Stimulated activated naive CD4-positive, alpha-beta T cell (primary cell): ENCODE results near the gene SET.

ENCODE experiments used
- DNase-seq, 6 experiments: peaks; one replicate each; lab custom pipeline; 2025; lab: John Stamatoyannopoulos, UW

The SET gene

DNA sequence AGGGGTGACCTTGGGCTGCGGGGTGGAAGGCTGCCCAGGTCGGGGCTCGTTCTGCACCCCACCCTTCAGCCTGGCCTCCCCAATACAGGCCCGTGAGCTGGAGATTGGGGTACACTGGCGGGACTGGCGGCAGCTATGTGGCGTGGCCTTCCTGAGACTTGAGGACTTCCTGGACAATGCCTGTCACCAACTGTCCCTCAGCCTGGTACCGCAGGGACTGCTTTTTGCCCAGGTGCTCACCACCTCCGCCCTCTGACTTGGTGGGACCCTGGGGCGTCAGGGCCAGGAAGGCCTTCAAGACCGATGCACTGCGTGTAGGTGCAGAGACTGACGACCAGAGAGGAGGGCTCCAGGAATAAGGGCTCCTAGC, 24.4 kb downstream of the SET start:
- DNase-seq = no peak

DNA sequence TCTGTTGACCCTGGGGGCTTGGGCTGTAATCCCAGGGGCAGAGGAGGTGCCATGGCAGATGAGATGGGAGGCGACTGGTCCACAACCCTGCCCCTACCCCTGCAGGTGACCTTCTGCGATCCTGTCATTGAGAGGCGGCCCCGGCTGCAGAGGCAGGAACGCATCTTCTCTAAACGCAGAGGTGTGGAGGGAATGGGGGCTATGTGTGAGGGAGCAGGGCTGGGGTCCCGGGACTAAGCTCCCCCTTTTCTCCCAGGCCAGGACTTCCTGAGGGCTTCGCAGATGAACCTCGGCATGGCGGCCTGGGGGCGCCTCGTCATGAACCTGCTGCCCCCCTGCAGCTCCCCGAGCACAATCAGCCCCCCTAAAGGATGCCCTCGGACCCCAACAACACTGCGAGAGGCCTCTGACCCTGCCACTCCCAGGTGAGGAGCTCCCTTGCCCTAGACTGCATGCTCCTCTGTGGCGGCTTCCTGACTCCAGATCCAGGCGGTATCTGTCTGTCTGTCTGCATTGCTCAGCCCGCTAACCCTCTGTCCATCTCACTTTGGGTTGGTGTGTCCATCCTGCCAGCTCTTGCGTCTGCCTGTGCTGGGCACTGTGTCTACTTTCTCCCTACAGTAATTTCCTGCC, 25.0 kb downstream of the SET start:
- DNase-seq = no peak

GRCh38 chr9:128714586-128715435, 25.8 kb downstream of the SET start:
- no peak for DNase-seq

- DNase-seq = no peak
Measured at GRCh38 chr9:128715436-128715750, 26.4 kb downstream of the SET start.

GRCh38 chr9:128716581-128717254, 27.7 kb downstream of the SET start:
- no peak for DNase-seq

- no peak for DNase-seq
Measured at GRCh38 chr9:128718047-128718446, 29.0 kb downstream of the SET start.

DNA sequence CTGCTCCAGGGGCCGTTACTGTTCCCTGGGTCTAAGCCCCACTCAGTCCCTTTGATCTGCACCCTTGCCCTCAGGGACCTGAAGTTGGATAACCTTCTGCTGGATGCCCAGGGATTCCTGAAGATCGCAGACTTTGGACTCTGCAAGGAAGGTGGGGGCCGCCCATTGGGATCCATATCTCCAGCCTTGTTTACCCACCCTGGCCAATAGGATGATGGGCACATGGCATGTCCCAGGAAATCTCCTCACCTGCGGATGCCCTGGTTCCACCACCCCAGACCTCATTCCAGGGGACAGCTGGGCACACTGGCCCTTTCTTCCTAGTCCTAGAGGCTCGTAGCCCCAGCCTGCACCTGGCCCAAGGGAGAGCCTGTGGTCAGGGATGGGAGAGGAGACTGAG, 29.5 kb downstream of the SET start:
- no peak for DNase-seq

- DNase-seq = no peak
Measured at GRCh38 chr9:128719919-128720605, 31.0 kb downstream of the SET start.

- DNase-seq = no peak
Measured at GRCh38 chr9:128720841-128721486, 31.9 kb downstream of the SET start.

DNA sequence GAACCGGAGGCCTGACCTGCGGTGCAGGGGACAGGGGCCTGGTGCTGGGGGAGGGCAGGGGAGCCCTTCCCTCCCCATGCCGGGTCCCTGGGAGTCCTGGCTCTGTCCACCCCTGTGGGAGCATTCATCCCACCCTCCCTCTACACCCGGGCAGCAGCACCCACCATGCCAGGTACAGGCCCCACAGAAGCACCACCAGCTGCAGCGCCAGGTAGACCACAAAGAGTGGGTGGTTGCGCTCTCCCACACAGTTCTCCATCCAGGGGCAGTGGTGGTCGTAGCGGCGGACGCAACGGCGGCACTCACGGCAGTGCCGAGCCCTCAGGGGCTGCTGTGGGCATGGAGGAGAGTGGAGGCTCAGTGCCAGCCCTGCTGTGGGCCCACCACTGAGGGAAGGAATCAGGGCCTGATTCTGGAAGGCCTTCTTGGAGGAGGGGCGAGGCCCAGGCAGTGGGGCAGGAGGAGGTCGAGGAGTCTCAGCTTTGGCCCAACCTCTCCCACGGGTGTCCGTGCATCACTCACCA, 32.5 kb downstream of the SET start:
- DNase-seq = no peak

GRCh38 chr9:128722380-128723351, 33.6 kb downstream of the SET start:
- DNase-seq = no peak

GRCh38 chr9:128723352-128723865, 34.4 kb downstream of the SET start:
- peak in 1 of 6 experiments; percentile 24 for DNase-seq

DNA sequence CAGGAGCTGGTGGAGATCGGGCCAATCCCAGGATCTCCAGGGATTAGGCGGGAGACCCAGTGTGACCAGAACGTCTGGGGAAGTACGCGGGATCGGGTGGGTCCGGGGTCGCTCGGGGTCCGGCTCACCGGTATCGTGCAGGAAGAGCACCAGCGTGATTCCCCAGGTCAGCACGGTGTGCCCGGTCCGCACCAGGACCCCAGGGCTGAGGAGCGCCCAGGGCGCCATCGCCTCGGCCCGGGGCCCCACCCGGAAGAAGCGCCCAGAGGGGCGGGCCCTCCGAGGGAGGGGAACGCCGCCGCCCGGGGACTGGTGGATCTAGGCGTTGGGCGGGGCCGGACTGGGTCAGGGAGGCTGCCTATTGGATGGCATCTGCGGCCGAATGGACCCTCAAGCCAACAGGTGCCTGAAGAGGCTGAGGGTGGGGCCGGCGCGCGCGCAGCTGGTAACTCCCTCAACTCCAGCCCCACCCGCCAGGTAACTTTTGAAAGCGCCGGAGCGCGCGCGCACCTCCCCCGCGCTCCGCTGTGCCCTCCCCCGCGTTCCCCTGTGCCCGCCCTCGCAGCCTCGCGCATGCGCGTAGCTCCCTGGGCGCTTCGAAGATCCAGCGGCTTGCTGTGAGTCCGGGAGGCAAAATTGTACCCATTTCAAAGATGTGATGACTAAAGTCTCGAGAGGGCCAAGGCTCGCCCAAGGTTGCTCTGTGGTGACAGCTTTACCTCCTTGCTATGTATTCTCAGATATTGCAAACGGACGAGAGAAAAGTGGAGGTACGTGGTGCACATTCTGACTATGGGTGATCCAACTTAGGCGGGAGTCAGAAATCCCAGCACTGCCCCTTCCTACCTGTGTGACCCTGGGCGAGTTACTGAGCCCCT, 35.1 kb downstream of the SET start, which contains the start of gene ZDHHC12:
Gene ZDHHC12, minus strand, starts transcription at position 262 of the 878 bp plus-strand sequence. Its CDS starts 34 bp downstream, at position 228.
- peak; percentile 95 to 99 (median 98) for DNase-seq

- peak in 3 of 6 experiments; percentile 17 to 46 (median 24) for DNase-seq
Measured at GRCh38 chr9:128724744-128725211, 35.8 kb downstream of the SET start.

DNA sequence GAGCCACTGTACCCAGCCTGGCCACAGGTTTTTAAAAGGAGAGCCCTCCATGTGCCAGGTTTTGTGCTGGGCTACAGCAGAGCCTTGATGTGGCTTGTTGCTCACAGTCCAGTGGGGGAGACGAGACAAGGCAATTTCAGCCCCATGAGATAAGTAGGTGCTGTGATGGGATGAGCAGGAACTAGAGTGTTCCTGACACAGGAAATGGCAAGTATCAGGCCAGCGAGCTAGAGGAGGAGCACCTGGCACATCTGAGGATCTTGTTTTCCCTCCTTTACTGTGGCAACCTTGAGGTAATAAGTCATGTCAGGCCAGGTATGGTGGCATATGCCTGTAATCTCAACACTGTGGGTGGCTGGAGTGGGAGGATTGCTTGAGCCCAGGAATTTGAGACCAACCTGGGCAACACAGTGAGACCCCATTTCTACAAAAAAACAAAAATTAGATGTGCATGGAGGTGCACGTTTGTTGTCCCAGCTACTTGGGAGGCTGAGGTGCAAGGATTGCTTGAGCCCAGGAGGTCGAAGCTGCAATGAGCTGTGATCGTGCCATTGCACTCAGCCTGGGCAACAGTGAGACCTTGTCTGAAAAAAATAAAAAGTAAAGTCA, 38.7 kb downstream of the SET start:
- peak in 1 of 6 experiments; percentile 48 for DNase-seq

- DNase-seq = no peak
Measured at GRCh38 chr9:128728298-128728697, 39.3 kb downstream of the SET start.

- no peak for DNase-seq
Measured at GRCh38 chr9:128729302-128729701, 40.3 kb downstream of the SET start.

DNA sequence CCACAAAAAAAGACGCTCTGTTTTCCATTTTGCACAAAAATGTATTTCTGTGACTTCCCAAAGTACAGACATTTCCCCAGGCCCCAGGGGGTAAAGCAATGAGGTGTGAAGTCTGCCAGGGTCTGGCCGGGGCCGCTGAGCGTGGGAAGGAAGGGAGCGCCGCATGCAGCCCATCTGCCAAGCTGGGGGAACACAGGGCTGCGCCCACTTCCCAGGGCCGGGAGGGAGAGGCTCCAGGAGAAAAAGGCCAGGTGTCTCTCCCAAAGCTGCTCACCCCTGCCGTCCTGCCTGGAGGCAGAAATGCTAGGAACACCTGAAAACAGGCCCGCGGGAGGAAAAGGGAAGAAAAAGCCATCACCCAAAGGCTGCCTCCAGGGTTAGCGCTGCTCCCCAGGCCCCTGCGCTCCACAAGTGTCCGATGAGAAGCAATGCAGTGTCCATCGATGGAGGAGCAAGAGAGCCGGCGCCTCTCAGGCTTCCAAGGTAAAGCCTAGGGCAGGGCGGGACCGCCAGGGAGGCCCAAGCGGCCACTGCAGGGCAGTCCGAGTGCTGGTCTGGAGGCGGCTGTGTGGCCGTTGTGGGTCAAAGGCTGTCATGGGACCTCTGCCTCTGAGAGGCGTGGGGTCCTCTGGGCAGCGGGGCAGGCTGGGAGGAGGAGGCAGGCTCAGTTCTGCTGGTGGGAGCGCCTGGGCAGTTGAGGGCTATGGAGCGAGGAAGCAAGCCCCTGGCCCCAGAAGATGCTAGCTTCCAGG, 40.9 kb downstream of the SET start:
- no peak for DNase-seq
